K562 (cell line): Measurements from ENCODE around the gene HEXD. TPM values are rescaled to one million over a fixed set of nuclear protein-coding genes. Genes with fewer than 3 reads are reported as not detected.
A peak's percentile ranks its signal among the peaks of the same experiment; 100 is the strongest.

Source experiments
- CBFA2T2 ChIP-seq: fragments of 450-650 bp; conservative IDR thresholded peaks from 2 replicates; pipeline ENCODE4 v1.6.1; 2017; ENCODE audit warnings: mild to moderate bottlenecking
- DLX4 ChIP-seq: fragments of 250-450 bp; sonication (Bioruptor Pico); IDR thresholded peaks from 2 replicates; pipeline ENCODE4 v1.6.1; 2021; ENCODE audit warnings: mild to moderate bottlenecking
- DMBX1 ChIP-seq: fragments of 250-450 bp; sonication (Bioruptor Pico); IDR thresholded peaks from 2 replicates; pipeline ENCODE4 v1.8.0; 2022; ENCODE audit warnings: inconsistent platforms, mild to moderate bottlenecking, moderate library complexity, borderline replicate concordance
- KAT7 ChIP-seq: sonication (generic); formaldehyde crosslinking; IDR thresholded peaks from 2 replicates; pipeline ENCODE4 v1.8.0; 2022; ENCODE audit warnings: missing genetic modification reagents, mild to moderate bottlenecking, borderline replicate concordance
- KAT8 ChIP-seq: fragments of 450-650 bp; IDR thresholded peaks from 2 replicates; pipeline ENCODE4 v1.6.1; 2016; ENCODE audit warnings: low read depth, mild to moderate bottlenecking
- MED1 ChIP-seq: sonication (generic); formaldehyde crosslinking; IDR thresholded peaks from 2 replicates; pipeline ENCODE4 v1.8.1; 2023; ENCODE audit warnings: missing genetic modification reagents, borderline replicate concordance
- NR4A1 ChIP-seq, 2 experiments: fragments of 250-450 bp in 1 of 2; fragments of 450-650 bp in 1 of 2; sonication (Bioruptor Pico) in 1 of 2; IDR thresholded peaks; 2 replicates each; pipeline versions ENCODE4 v1.4.0 to v1.6.1; 2016 to 2020; ENCODE audit warnings: mild to moderate bottlenecking in 2 of 2, missing compliant biosample characterization in 1 of 2, missing genetic modification characterization in 1 of 2, moderate library complexity in 1 of 2
- PHF21A ChIP-seq: fragments of 450-650 bp; IDR thresholded peaks from 2 replicates; pipeline ENCODE4 v1.6.1; 2017; ENCODE audit warnings: low read depth, borderline replicate concordance
- PTRF ChIP-seq: fragments of 450-650 bp; IDR thresholded peaks from 2 replicates; pipeline ENCODE4 v1.6.1; 2016; ENCODE audit warnings: mild to moderate bottlenecking, missing genetic modification characterization, missing compliant biosample characterization
- PURB ChIP-seq: sonication (generic); formaldehyde crosslinking; IDR thresholded peaks from 2 replicates; pipeline ENCODE4 v1.9.0; 2021; ENCODE audit warnings: low read depth, mild to moderate bottlenecking, missing genetic modification reagents
- RBBP5 ChIP-seq: fragments of 200-600 bp; sonication (generic); IDR thresholded peaks from 2 replicates; pipeline ENCODE4 v1.6.1; 2012; ENCODE audit warnings: borderline replicate concordance, mild to moderate bottlenecking, low read length, control low read depth, inconsistent platforms; ENCODE audit not compliant: insufficient read depth, poor library complexity, severe bottlenecking
- RBFOX2 ChIP-seq: fragments of 200-400 bp; formaldehyde crosslinking; IDR thresholded peaks from 2 replicates; pipeline ENCODE4 v1.6.1; 2017; ENCODE audit warnings: low read depth, mild to moderate bottlenecking, low read length, moderate library complexity
- RBM34 ChIP-seq: fragments of 200-400 bp; formaldehyde crosslinking; IDR thresholded peaks from 2 replicates; pipeline ENCODE4 v1.6.1; 2018; ENCODE audit warnings: low read length, borderline replicate concordance; ENCODE audit not compliant: insufficient read depth
- RHOXF2B ChIP-seq: fragments of 250-450 bp; sonication (Bioruptor Pico); conservative IDR thresholded peaks from 2 replicates; pipeline ENCODE4 v1.5.1; 2021
- RREB1 ChIP-seq: fragments of 250-450 bp; sonication (Bioruptor Pico); IDR thresholded peaks from 2 replicates; pipeline ENCODE4 v1.4.0; 2020
- SAFB2 ChIP-seq: fragments of 200-400 bp; formaldehyde crosslinking; IDR thresholded peaks from 2 replicates; pipeline ENCODE4 v1.6.1; 2018; ENCODE audit warnings: borderline replicate concordance, low read length, low read depth, moderate library complexity; ENCODE audit not compliant: severe bottlenecking
- SMAD3 ChIP-seq: fragments of 450-650 bp; formaldehyde crosslinking; conservative IDR thresholded peaks from 2 replicates; pipeline ENCODE4 v1.4.0; 2020; ENCODE audit warnings: mild to moderate bottlenecking
- SMARCC2 ChIP-seq: fragments of 450-650 bp; IDR thresholded peaks from 2 replicates; pipeline ENCODE4 v1.6.1; 2017; ENCODE audit warnings: antibody characterized with exemption, moderate library complexity, mild to moderate bottlenecking, low read depth
- TRIM24 ChIP-seq, 2 experiments: fragments of 450-650 bp; IDR thresholded peaks; 2 replicates each; pipeline ENCODE4 v1.6.1; 2016
- ZNF133 ChIP-seq: fragments of 250-450 bp; sonication (Bioruptor Pico); IDR thresholded peaks from 2 replicates; pipeline ENCODE4 v1.4.0; 2020; ENCODE audit warnings: mild to moderate bottlenecking
- ZNF146 ChIP-seq: IDR thresholded peaks from one replicate; pipeline ENCODE4 v1.6.1; 2018; ENCODE audit warnings: missing compliant biosample characterization; ENCODE audit not compliant: unreplicated experiment
- ZNF282 ChIP-seq: sonication (generic); formaldehyde crosslinking; IDR thresholded peaks from 2 replicates; pipeline ENCODE4 v1.8.1; 2023; ENCODE audit warnings: missing genetic modification reagents
- polyA plus RNA-seq, 8 experiments: library from polyadenylated mRNA; depleted of rRNA in 4 of 8; stranded (reverse) in 5 of 8; unstranded in 3 of 8; fragments of >200 nt; fragmentation: Nextera tagmentation in 2 of 8; fragmentation: Illumina TruSeq in 1 of 8; extraction: Ambion mirVana in 2 of 8; extraction: Trizol in 1 of 8; gene quantifications; 2 replicates each; pipeline versions ENCODE4 v1.2.1 to v1.2.3, GENCODE V29; 2011 to 2014; ENCODE audit warnings: inconsistent platforms in 1 of 8, missing spikeins in 1 of 8
- total RNA-seq, 7 experiments: library from RNA; depleted of rRNA in 6 of 7; stranded (reverse); fragments of >200 nt in 6 of 7; fragmentation: Illumina TruSeq in 2 of 7; extraction: Trizol in 2 of 7; gene quantifications; 2 replicates each; pipeline versions ENCODE4 v1.2.1 to v1.2.3, GENCODE V29; 2011 to 2021; ENCODE audit warnings: low replicate concordance in 1 of 7

Gene HEXD
- total and polyA plus RNA-seq, 9 of the 15 experiments (the other 6 are each of a cell fraction or from before 2014, with no cell fraction given): 1.0 to 25.3 (median 10.0) TPM

- TF ChIP-seq PURB (CRISPR knock-in tag): no peak
- no peak for TF ChIP-seq PTRF (tag)
- TF ChIP-seq MED1 (CRISPR knock-in tag): 0 out of 2 replicates have a peak, but pooled peaks have one; percentile 46
- TF ChIP-seq ZNF146 (CRISPR knock-in tag): no peak
- no peak for TF ChIP-seq ZNF133 (CRISPR knock-in tag)
- no peak for TF ChIP-seq CBFA2T2
- TF ChIP-seq SAFB2: no peak
- no peak for TF ChIP-seq KAT8
- TF ChIP-seq RBFOX2: 0 out of 2 replicates have a peak, but pooled peaks have one; percentile 82
- no peak for TF ChIP-seq SMARCC2
- TF ChIP-seq RBBP5: peak; percentile 25
- 0 out of 2 replicates have a peak, but pooled peaks have one; percentile 13 for TF ChIP-seq RREB1
- TF ChIP-seq RBM34: no peak
- TF ChIP-seq TRIM24 (IDR thresholded peaks at IDR 0.05): no peak
- peak; percentile 45; the same call in 1 of the 2 replicates for TF ChIP-seq KAT7 (CRISPR knock-in tag)
- no peak for TF ChIP-seq DLX4
- TF ChIP-seq NR4A1 (CRISPR knock-in tag; IDR thresholded peaks at IDR 0.05): no peak
- no peak for TF ChIP-seq NR4A1 (tag; IDR thresholded peaks at IDR 0.05)
- TF ChIP-seq ZNF282: no peak
- no peak for TF ChIP-seq DMBX1 (CRISPR knock-in tag)
- TF ChIP-seq SMAD3 (CRISPR knock-in tag): no peak
- TF ChIP-seq RHOXF2B (CRISPR knock-in tag): no peak
- TF ChIP-seq PHF21A: no peak
These were observed 40.8 kb downstream of the HEXD start (continued) for GRCh38 chr17:82458885-82459424.
